Progenitor cell of endocrine pancreas (in vitro differentiated cells): ENCODE measurements around the gene KRTCAP2. TPM values are rescaled to one million over a fixed set of nuclear protein-coding genes. Genes with fewer than 3 reads are reported as not detected.
"Not testable (repeated sequence)": the region's sequence is repeated elsewhere in the genome, so short reads cannot be mapped to it uniquely, and the experiment has no call there.

Experiments
- DNase-seq: peaks from one replicate; pipeline ENCODE4 v3.0.0; 2021; ENCODE audit warnings: low spot score; ENCODE audit not compliant: unreplicated experiment
- H3K27ac Mint-ChIP-seq: 2 replicates; pipeline ENCODE4 v1.8.0; 2021; ENCODE audit warnings: mild to moderate bottlenecking, moderate library complexity, mixed read lengths
- H3K27me3 Mint-ChIP-seq: 2 replicates; pipeline ENCODE4 v1.8.0; 2021; ENCODE audit warnings: mixed read lengths
- H3K36me3 Mint-ChIP-seq: 2 replicates; pipeline ENCODE4 v1.8.0; 2022; ENCODE audit warnings: mixed read lengths; ENCODE audit not compliant: insufficient read depth
- H3K4me1 Mint-ChIP-seq: 2 replicates; pipeline ENCODE4 v1.8.0; 2021; ENCODE audit warnings: low read depth, mixed read lengths
- H3K4me3 Mint-ChIP-seq: 2 replicates; pipeline ENCODE4 v1.8.0; 2021; ENCODE audit warnings: low read depth, mild to moderate bottlenecking, moderate library complexity, mixed read lengths
- H3K9me3 Mint-ChIP-seq: 2 replicates; pipeline ENCODE4 v1.8.0; 2021; ENCODE audit warnings: low read depth, mixed read lengths
- total RNA-seq: library from RNA; stranded (reverse); gene quantifications from 2 replicates; pipeline ENCODE4 v1.2.1, GENCODE V29; 2021
- TF ChIP-seq, protein P1 (sequence below): fragments of 200-600 bp; sonication (generic); IDR thresholded peaks from one replicate; pipeline ENCODE4 v1.5.0; 2021; ENCODE audit warnings: antibody characterized with exemption, mild to moderate bottlenecking; ENCODE audit not compliant: unreplicated experiment

KRTCAP2 gene
- total RNA-seq, 1 donor from 2014 or later: 146 TPM

DNA sequence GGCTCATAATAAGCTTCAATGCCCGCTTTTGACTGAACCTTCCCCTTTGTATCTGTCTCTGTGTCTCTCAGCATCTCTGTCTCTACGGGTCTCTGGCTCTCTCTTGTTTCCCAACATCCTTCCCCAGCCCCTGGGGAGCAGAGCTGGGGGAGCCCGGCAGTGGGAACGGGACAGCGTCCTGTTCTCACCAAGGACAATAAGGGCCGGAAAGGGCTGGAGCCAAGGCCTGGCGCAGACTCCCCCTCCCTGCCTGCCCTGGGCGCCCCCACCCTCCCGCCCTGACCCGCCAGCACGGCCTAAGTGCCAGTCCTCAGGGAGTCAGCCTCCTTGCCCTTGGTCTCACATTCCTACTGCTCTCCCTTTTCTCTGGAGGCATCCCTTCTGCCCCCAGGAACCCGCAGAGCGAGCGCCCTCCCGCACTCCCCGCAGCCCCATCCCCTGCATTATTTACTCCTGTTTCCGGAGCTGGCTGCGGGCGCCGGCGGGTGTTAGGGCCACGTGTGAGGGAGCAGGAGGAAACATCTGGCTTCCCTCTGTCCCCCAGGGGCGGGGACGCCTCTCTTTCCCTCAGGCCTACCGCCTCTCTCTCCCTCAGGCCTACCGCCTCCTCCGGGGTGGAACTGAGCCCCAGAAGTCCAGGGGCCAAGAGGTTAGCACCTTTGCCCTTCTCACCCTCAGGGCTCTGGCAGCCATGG lies 6.5 kb downstream of the KRTCAP2 start:
- Mint-ChIP-seq H3K27ac (no peak overlapping the region), H3K4me1 (peaks cover 3% of the 10 kb centered on the region), H3K27me3 (peaks cover 2% of the 10 kb centered on the region), H3K4me3 (no peak overlapping the region), H3K36me3 (peaks cover 4% of the 10 kb centered on the region), H3K9me3 (no peaks in the 10 kb centered on the region)
- DNase-seq: no peak
- TF ChIP-seq, protein P1, sequence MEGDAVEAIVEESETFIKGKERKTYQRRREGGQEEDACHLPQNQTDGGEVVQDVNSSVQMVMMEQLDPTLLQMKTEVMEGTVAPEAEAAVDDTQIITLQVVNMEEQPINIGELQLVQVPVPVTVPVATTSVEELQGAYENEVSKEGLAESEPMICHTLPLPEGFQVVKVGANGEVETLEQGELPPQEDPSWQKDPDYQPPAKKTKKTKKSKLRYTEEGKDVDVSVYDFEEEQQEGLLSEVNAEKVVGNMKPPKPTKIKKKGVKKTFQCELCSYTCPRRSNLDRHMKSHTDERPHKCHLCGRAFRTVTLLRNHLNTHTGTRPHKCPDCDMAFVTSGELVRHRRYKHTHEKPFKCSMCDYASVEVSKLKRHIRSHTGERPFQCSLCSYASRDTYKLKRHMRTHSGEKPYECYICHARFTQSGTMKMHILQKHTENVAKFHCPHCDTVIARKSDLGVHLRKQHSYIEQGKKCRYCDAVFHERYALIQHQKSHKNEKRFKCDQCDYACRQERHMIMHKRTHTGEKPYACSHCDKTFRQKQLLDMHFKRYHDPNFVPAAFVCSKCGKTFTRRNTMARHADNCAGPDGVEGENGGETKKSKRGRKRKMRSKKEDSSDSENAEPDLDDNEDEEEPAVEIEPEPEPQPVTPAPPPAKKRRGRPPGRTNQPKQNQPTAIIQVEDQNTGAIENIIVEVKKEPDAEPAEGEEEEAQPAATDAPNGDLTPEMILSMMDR: no peak

DNA sequence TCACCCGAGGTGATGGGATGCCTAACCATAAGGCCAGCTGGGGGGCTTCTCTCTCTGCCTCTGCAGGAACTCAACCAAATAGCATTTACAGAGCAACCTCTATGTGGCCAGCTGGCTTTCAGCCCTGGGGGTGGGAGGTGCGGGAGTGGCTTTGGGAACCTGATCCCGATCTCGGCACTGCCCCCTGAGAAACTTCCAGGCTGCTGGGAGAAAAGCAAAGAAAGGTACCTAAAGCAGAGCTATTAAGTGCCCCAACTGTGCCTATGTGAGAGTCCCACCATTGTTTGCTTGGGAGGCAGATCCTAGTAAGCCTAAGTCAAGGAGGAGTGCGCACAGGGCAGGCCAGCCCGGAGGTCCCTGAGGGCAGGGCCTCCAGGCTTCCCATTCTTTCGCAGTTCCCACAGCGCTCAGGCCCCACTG lies 7.0 kb downstream of the KRTCAP2 start:
- H3K27me3 Mint-ChIP-seq: peaks cover 2% of the 10 kb centered on the region
- H3K4me3 Mint-ChIP-seq: no peak overlapping the region
- TF ChIP-seq, protein P1: no peak
- no peak overlapping the region for H3K27ac Mint-ChIP-seq
- DNase-seq: no peak
- H3K36me3 Mint-ChIP-seq: peaks cover 4% of the 10 kb centered on the region
- no peaks in the 10 kb centered on the region for H3K9me3 Mint-ChIP-seq
- H3K4me1 Mint-ChIP-seq: peaks cover 3% of the 10 kb centered on the region

DNA sequence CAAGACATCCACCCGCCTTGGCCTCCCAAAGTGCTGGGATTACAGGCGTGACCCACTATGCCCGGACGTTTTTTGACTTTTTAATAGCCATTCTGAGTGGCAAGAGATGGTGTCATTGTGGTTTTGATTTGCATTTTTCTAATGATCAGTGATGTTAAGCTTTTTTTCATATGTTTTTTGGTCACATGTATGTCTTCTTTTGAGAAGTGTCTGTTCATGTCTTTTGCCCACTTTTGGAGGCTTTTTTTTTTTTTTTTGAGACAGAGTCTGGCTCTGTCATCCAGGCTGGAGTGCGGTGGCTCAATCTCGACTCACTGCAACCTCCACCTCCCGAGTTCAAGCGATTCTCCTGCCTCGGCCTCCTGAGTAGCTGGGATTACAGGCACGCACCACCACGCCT lies 8.5 kb downstream of the KRTCAP2 start:
- not testable (repeated sequence) for H3K36me3 Mint-ChIP-seq, H3K4me3 Mint-ChIP-seq, H3K9me3 Mint-ChIP-seq, H3K4me1 Mint-ChIP-seq, DNase-seq, H3K27ac Mint-ChIP-seq
- peaks cover 10% of the 10 kb centered on the region for H3K27me3 Mint-ChIP-seq

DNA sequence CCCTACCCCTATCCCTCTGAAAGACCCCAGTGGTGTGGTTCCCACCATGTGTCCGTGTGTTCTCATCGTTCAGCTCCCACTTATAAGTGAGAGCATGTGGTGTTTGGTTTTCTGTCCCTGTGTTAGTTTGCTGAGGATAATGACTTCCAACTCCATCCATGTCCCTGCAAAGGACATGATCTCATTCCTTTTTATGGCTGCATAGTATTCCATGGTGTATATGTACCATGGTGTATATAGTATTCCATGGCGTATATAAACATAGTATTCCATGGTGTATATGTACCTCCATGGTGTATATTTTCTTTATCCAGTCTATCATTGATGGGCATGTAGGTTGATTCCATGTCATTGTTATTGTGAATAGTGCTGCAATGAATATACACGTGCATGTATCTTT lies 9.3 kb downstream of the KRTCAP2 start:
- H3K4me1 Mint-ChIP-seq, H3K4me3 Mint-ChIP-seq, H3K9me3 Mint-ChIP-seq, H3K27ac Mint-ChIP-seq, H3K36me3 Mint-ChIP-seq, DNase-seq: not testable (repeated sequence)
- peaks cover 15% of the 10 kb centered on the region for H3K27me3 Mint-ChIP-seq

DNA sequence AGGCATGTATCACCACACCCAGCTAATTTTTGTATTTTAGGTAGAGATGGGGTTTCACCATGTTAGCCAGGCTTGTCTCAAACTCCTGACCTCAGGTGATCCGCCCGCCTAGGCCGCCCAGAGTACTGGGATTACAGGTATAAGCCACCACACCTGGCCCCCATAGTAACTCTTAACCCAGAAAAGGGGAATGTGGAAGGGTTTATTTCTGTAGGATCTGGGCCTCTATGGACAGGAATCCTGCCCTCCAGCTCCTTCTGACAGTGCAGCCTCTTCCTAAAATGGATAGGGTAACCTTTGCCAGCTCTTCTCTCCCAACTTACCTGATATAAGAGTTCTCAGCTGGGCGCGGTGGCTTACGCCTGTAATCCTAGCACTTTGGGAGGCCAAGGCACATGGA lies 10.5 kb downstream of the KRTCAP2 start:
- H3K9me3 Mint-ChIP-seq, H3K36me3 Mint-ChIP-seq, H3K4me1 Mint-ChIP-seq, H3K4me3 Mint-ChIP-seq, H3K27ac Mint-ChIP-seq, DNase-seq: not testable (repeated sequence)
- H3K27me3 Mint-ChIP-seq: peaks cover 15% of the 10 kb centered on the region

DNA sequence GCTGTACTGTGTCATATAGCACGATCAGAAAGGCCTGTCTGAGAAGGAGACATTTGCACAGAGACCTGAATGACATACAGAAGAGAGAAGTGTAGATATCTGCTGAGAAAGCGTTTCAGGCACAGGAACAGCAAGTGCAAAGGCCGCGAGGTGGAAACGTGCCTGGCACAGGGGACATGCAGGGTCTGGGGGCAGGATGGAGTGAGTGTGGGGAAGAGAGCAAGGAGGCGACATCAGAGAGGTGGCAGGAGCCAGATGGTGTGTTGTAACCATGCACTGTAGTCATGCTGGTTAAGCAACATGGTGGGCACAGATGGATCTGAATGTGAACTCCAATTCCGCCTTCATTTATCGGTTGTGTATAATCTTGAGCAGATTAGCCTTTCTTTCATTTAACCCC lies 13.0 kb downstream of the KRTCAP2 start:
- DNase-seq: no peak
- Mint-ChIP-seq H3K4me1 (no peaks in the 10 kb centered on the region), H3K9me3 (no peaks in the 10 kb centered on the region), H3K4me3 (no peak overlapping the region), H3K27me3 (peaks cover 20% of the 10 kb centered on the region), H3K36me3 (no peaks in the 10 kb centered on the region), H3K27ac (peak overlapping the region; percentile 17)
- TF ChIP-seq, protein P1: no peak

DNA sequence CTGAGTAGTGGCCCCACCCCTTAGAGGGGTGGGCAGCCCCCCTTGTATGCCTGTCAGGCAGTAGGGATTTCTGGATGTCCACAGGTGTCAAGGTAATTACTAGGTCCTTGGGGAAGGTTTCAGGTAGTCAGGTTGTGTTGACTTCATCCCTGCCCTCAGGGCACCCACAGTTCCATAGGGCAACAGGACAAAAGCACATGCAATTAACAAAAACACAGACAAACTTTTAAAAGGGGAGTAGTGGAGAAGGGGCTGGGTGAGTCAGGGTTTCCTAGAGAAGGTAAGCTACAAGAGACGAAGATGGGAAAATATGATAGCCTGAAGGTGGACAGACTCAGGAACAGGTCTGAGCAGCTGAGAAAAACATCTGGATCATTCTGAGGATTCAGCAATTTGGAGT lies 14.1 kb downstream of the KRTCAP2 start:
- H3K4me1 Mint-ChIP-seq: no peaks in the 10 kb centered on the region
- peaks cover 25% of the 10 kb centered on the region for H3K27me3 Mint-ChIP-seq
- TF ChIP-seq, protein P1: no peak
- H3K27ac Mint-ChIP-seq: no peak overlapping the region
- no peak for DNase-seq
- H3K36me3 Mint-ChIP-seq: no peaks in the 10 kb centered on the region
- no peak overlapping the region for H3K4me3 Mint-ChIP-seq
- H3K9me3 Mint-ChIP-seq: no peaks in the 10 kb centered on the region

DNA sequence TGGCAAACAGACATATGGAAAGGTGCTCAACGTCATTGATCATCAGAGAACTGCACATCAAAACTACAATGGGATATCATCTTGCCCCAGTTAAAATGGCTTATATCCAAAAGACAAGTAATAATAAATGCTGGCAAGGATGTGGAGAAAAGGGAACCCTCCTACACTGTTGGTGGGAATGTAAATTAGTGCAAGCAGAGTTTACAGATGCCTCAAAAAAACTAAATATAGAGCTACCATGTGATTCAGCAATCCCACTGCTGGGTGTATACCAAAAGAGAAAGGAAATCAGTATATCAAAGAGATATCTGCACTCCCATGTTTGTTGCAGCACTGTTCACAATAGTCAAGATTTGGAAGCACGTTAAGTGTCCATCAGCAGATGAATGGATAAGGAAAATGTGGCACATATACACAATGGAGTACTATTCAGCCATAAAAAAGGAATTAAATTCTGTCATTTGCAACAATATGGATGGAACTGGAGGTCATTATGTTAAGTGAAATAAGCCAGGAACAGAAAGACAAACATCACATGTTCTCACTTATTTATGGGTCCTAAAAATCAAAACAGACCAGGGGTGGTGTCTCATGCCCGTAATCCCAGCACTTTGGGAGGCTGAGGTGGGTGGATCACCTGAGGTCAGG lies 17.0 kb downstream of the KRTCAP2 start:
- H3K36me3 Mint-ChIP-seq: not testable (repeated sequence)

More for the DNA sequence above, 17.0 kb downstream of the KRTCAP2 start:
- H3K9me3 Mint-ChIP-seq, H3K4me3 Mint-ChIP-seq, DNase-seq, H3K27ac Mint-ChIP-seq, H3K4me1 Mint-ChIP-seq: not testable (repeated sequence)
- H3K27me3 Mint-ChIP-seq: peaks cover 33% of the 10 kb centered on the region
